Measurements from ENCODE around the gene ZMYM5.
"Not testable (repeated sequence)": the region's sequence is repeated elsewhere in the genome, so short reads cannot be mapped to it uniquely, and the experiment has no call there.

ZMYM5 gene

DNA sequence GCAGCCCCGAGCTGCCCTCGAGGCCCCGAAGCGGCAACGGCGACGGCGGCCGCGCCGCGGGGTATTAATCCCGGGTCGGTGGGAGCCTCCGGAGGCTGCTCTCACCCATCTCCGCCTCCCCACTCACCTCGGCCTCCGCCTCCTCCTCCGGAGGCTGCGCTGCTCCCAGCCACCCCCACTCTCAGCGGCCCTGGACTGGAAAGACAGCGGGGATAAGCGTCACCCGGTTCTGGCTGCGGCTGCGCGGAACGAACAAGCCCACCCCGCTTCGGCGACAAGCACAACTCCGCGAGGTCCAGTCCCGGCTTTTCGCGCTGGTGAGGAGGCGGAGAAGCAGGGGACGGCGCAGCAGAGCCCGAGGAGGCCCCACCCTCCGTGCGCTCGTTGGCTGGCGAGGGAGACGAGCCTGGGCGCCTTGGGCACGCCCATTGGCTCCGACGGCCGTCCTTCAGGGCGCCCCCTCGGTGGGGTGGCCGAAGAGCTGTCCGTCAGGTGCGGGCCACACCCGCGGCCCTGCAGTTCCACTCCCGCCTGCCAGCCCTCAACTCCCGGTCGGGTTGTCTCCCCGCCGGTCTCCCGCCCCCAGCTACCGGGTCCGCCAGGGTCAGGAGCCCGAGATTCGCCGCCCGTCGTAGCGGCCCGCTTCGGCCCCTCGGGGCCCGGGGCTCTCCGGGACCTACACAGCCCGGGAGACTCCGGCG is at the start of gene ZMYM5:
Gene ZMYM5, minus strand, starts transcription at position 327 of the 701 bp plus-strand sequence. CDS start 11,469 bp downstream, outside the sequence.
- DNase-seq (ENCODE audit: low spot score): peak; percentile 99

DNA sequence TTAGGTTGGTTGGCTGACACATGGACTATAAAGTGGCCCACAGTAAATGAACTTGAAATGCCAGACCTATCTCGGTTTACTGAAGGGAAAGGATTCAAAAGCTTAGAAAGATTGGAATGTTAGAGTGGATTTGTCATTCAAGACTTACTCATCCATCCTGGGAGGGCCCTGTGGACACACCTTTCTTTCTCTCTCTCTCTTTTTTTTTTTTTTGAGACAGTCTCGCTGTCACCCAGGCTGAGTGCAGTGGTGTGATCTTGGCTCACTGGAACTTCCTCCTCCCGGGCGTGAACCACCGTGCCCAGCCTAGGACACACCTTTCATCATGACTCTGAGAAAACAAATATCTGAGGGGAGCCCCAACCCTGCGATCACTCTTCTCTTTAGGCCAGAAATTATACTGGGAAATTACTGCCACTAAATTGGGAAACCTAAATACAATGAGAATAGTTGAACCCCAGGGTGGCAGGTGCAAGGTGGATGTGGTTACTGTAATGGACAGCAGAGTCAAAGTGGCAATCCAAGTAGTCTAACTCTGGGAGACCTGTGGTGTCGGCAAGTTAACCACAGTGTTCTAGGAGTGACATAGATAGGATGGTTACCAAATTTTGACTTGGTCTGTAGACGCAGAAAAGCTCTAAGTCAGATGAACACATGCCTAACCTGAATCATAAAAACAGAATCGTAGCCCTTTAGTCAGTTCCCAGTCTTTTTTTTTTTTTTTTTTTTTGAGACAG is 47.1 kb upstream of the ZMYM5 start:
- DNase-seq (ENCODE audit: low spot score): peak; percentile 81

DNA sequence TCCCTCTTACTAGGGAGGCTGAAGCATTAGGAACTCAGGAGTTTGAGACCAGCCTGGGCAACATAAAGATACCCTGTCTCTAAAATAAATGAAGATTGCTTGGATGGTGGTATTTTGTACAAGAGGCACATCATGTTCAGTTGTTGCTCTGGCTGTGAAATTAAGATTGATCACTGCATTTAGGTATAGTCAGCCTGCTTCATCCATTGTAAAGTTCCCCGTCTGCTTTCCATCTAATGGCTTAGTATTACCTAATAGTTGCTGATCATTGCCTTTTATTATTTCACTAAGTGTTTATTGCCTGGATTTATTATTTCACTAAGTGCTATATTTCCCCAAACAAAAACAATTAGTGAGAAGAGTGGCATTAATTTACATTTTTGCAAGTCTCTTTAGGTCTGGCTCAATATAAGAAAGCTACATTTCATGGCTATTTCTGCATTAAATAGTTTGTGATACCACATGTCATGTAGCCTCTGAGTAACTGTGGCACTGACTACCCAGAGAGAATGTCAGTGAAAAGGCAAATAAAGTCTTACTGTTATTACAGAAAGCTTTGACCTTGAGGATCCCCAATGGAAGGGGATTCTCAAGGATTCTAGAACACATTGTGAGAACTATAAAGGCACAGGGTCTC is 45.0 kb upstream of the ZMYM5 start:
- DNase-seq (ENCODE audit: low spot score): no peak

GRCh38 chr13:19905487-19906195 is 42.2 kb upstream of the ZMYM5 start:
- DNase-seq (ENCODE audit: low spot score): not testable (repeated sequence)

DNA sequence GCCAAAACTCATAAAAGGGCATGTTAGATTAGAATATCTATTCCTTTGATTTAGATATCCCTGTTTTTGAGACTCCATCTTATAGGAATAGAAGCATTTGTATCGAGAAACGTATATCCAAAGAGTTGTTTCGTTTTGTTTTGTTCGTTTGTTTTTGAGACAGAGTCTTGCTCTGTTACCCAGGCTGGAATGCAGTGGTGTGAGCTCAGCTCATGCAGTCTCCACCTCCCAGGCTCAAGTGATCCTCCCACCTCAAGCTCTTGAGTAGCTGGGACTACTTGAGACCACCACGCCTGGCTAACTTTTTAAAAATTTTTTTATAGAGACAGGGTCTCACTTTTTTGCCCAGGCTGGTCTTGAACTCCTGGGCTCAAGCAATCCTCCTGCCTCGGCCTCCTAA is 26.6 kb upstream of the ZMYM5 start:
- DNase-seq (ENCODE audit: low spot score): no peak

GRCh38 chr13:19888799-19889198 is 25.4 kb upstream of the ZMYM5 start:
- DNase-seq (ENCODE audit: low spot score): peak; percentile 30

GRCh38 chr13:19882231-19882630 is 18.8 kb upstream of the ZMYM5 start:
- no peak for DNase-seq (ENCODE audit: low spot score)

- no peak for DNase-seq (ENCODE audit: low spot score)
These were observed 18.2 kb upstream of the ZMYM5 start for GRCh38 chr13:19881641-19882040.

GRCh38 chr13:19864746-19865309 is 1.4 kb upstream of the ZMYM5 start:
- DNase-seq (ENCODE audit: low spot score): peak; percentile 77

GRCh38 chr13:19864024-19864745 is 736 bp upstream of the ZMYM5 start:
- peak; percentile 79 for DNase-seq (ENCODE audit: low spot score)

DNA sequence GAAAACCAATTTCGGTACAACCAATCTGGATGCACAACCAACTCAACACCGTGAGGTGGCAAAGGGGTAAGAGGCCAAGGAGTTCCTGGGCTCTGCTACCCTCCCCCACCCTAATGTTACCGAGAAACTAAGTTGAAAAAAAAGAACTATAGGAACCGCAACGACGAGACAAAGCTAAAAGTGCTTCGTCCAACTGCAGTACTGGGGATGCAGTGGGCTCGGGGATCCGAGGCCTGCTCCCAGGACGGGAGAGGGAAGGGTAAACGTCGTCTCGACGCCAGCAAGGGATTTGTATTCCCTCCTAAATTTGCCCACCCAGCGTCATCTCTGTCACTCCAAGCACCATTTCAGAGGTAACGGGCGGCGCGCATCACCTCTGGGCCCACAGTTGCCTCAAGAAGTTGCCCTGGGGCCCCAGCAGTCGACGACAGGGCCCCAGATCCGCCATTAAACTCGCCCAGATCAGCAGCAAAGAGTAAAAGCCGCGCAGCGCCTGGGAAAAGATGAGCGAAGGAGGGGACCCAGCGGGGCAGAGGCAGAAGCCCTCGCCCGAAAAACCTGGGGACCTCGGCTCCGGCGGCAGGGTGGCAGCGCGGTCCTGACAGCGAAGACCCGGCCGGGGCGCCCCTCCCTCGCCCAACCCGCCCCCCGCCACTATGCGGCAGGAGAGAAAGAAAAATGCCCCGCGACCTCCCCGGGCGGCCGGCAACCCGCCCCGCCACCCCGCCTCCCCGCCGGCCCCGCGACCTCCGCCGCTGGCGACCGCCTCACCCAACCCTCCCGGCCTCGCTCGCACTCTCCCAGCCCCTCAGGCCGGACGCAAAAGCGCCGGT is 752 bp downstream of the ZMYM5 start:
- DNase-seq (ENCODE audit: low spot score): peak; percentile 47

- DNase-seq (ENCODE audit: low spot score): no peak
These were observed 1.7 kb downstream of the ZMYM5 start for GRCh38 chr13:19861762-19862161.

DNA sequence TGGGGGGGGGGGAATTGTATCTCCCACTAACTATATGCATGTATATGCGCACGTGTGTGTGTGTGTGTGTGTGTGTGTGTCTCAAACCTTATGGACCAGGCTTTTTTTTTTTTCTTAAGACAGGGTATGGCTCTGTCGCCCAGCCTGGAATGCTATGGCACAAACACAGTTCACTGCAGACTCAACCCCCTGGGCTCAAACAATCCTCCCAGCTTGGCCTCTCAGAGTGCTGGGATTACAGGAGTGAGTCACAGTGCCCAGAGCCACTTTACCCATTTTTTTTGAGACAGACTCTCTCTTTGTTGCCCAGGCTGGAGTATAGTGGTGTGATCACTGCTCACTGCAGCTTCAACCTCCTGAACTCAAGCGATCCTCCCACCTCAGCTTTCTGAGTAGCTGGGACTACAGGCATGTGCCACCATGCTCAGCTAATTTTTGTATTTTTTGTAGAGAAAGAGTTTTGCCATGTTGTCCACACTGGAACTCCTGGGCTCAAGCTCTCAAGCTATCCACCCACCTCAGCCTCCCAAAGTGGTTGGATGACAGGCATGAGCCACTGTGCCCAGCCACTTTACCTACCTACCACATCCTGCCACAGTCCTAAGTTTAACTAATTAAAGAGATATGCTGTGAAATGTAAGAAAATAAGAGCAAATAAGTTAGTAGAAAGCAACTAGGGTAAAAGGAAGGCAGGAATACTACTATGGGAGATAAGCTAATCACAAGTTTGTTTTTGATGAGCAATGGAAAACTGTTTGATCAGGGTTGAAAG is 2.4 kb downstream of the ZMYM5 start:
- peak; percentile 62 for DNase-seq (ENCODE audit: low spot score)

DNA sequence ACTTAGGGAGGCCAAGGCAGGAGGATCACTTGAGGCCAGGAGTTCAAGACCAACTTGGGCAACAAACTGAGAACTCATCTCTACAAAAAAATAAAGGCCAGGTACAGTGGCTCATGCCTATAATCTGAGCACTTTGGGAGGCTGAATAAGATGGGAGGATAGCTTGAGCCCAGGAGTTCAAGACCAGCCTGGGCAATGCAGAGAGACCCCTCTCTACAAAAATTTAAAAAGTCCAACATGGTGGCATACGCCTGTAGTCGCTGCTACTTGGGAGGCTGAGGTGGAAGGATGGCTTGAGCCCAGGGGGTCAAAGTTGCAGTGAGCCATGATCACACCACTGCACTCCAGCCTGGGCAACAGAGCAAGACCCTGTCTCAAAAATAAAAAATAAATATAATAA is 5.8 kb downstream of the ZMYM5 start:
- DNase-seq (ENCODE audit: low spot score): not testable (repeated sequence)

DNA sequence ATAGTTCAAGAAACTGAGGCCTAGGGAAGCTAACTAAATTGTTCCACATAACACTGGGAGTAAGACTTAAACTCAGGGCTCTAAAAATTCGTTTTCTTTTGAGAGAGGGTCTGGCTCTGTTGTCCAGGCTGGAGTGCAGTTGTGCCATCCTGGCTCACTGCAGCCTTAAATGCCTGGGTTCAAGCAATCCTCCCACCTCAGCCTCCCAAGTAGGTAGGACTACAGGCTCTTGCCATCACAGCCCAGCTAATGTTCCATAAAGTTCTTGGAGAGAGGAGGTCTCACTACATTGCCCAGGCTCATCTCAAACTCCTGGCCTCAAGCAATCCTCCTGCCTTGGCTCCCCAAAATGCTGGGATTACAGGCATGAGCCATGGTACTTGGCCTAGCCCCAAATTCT is 10.7 kb downstream of the ZMYM5 start:
- no peak for DNase-seq (ENCODE audit: low spot score)

GRCh38 chr13:19845758-19846157 is 17.7 kb downstream of the ZMYM5 start:
- peak; percentile 62 for DNase-seq (ENCODE audit: low spot score)

GRCh38 chr13:19838865-19839275 is 24.6 kb downstream of the ZMYM5 start:
- no peak for DNase-seq (ENCODE audit: low spot score)

- DNase-seq (ENCODE audit: low spot score): no peak
These were observed 27.0 kb downstream of the ZMYM5 start for GRCh38 chr13:19836472-19836871.

DNA sequence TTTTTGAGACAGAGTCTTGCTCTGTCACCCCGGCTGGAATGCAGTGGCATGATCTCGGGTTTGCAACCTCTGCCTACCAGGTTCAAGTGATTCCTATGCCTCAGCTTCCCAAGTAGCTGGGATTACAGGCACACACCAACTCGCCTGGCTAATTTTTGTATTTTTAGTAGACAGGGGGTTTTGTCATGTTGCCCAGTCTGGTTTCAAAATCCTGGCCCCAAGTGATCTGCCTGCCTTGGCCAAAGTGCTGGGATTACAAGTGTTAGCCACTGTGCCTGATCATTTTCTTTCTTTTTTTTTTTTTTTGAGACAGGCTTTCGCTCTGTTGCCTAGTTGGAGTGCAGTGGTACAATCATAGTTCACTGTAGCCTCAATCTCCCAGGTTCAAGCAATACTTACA is 28.7 kb downstream of the ZMYM5 start:
- DNase-seq (ENCODE audit: low spot score): no peak

DNA sequence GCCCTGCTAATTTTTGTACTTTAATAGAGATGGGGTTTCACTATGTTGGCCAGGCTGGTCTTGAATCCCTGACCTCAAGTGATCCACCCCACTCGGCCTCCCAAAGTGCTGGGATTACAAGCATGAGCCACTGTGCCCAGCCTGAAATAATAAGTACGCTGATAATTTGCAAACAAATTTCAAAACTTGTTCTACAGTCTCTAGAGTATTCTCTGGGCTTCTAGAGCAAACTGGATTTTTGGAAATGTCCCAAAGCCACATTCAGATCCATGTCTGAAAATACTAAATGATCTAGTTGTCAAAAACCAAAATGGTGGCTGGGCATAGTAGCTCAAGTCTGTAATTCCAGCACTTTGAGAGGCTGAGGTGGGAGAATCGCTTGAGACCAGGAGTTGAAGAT is 40.8 kb downstream of the ZMYM5 start:
- no peak for DNase-seq (ENCODE audit: low spot score)
